PFSK-1 (cell line): ENCODE results near the gene FRMD4B.

Experiments
- POLR2AphosphoS5 ChIP-seq: IDR thresholded peaks from 2 replicates; pipeline ENCODE4 v1.6.1; 2012; ENCODE audit warnings: low read depth, mild to moderate bottlenecking, control low read depth, low read length, moderate library complexity
- TAF1 ChIP-seq: IDR thresholded peaks from 2 replicates; pipeline ENCODE4 v1.6.1; 2012; ENCODE audit warnings: low read length, control low read depth, borderline replicate concordance; ENCODE audit not compliant: insufficient read depth

- TF ChIP-seq POLR2AphosphoS5, result no peak
- TF ChIP-seq TAF1, result no peak
Measured at GRCh38 chr3:69367586-69367985, 18.3 kb downstream of the FRMD4B start.
